GM20431 (cell line): ENCODE results near the gene ATP2B2.

Experiments used
- in situ Hi-C: fragments of 300-500 bp; cut with MseI, MboI; formaldehyde crosslinking; loops from one replicate; pipeline ENCODE4 v1.15.0; 2020; ENCODE audit warnings: low sequenced_read_pairs; ENCODE audit not compliant: unreplicated experiment

Gene ATP2B2

GRCh38 chr3:10375296-10376053, 129.9 kb downstream of the ATP2B2 start:
- in situ Hi-C loops: no loop called here

- in situ Hi-C loops: loop anchor here (25.0 kb wide), 1 partner anchor 363 kb away; no protein-coding TSS in a partner anchor
Measured at GRCh38 chr3:10374311-10374710, 131.1 kb downstream of the ATP2B2 start.

- in situ Hi-C loops: loop anchor here (25.0 kb wide), 1 partner anchor 364 kb away; no protein-coding TSS in a partner anchor
Measured at GRCh38 chr3:10373686-10374261, 131.6 kb downstream of the ATP2B2 start.

GRCh38 chr3:10371789-10372188, 133.6 kb downstream of the ATP2B2 start:
- in situ Hi-C loops: loop anchor here (25.0 kb wide), 1 partner anchor 366 kb away; no protein-coding TSS in a partner anchor

GRCh38 chr3:10371167-10371566, 134.2 kb downstream of the ATP2B2 start:
- in situ Hi-C loops: loop anchor here (25.0 kb wide), 1 partner anchor 366 kb away; no protein-coding TSS in a partner anchor

GRCh38 chr3:10370429-10370828, 135.0 kb downstream of the ATP2B2 start:
- in situ Hi-C loops: loop anchor here (25.0 kb wide), 1 partner anchor 367 kb away; no protein-coding TSS in a partner anchor

GRCh38 chr3:10368512-10368911, 136.9 kb downstream of the ATP2B2 start:
- in situ Hi-C loops: loop anchor here (25.0 kb wide), 1 partner anchor 369 kb away; no protein-coding TSS in a partner anchor

- in situ Hi-C loops: loop anchor here (25.0 kb wide), 1 partner anchor 370 kb away; no protein-coding TSS in a partner anchor
Measured at GRCh38 chr3:10367506-10367905, 137.9 kb downstream of the ATP2B2 start.

- in situ Hi-C loops: loop anchor here (25.0 kb wide), 1 partner anchor 371 kb away; no protein-coding TSS in a partner anchor
Measured at GRCh38 chr3:10366651-10367101, 138.7 kb downstream of the ATP2B2 start.

- in situ Hi-C loops: loop anchor here (25.0 kb wide), 1 partner anchor 372 kb away; no protein-coding TSS in a partner anchor
Measured at GRCh38 chr3:10365791-10366190, 139.6 kb downstream of the ATP2B2 start.

- in situ Hi-C loops: loop anchor here (25.0 kb wide), 1 partner anchor 372 kb away; no protein-coding TSS in a partner anchor
Measured at GRCh38 chr3:10365316-10365715, 140.1 kb downstream of the ATP2B2 start.

GRCh38 chr3:10364806-10365205, 140.6 kb downstream of the ATP2B2 start:
- in situ Hi-C loops: loop anchor here (25.0 kb wide), 1 partner anchor 372 kb away; no protein-coding TSS in a partner anchor

- in situ Hi-C loops: loop anchor here (25.0 kb wide), 1 partner anchor 373 kb away; no protein-coding TSS in a partner anchor
Measured at GRCh38 chr3:10363935-10364334, 141.5 kb downstream of the ATP2B2 start.

- in situ Hi-C loops: loop anchor here (25.0 kb wide), 1 partner anchor 376 kb away; no protein-coding TSS in a partner anchor
Measured at GRCh38 chr3:10361375-10361774, 144.0 kb downstream of the ATP2B2 start.

- in situ Hi-C loops: loop anchor here (25.0 kb wide), 1 partner anchor 377 kb away; no protein-coding TSS in a partner anchor
Measured at GRCh38 chr3:10360478-10360877, 144.9 kb downstream of the ATP2B2 start.

- in situ Hi-C loops: loop anchor here (25.0 kb wide), 1 partner anchor 378 kb away; no protein-coding TSS in a partner anchor
Measured at GRCh38 chr3:10359761-10360161, 145.6 kb downstream of the ATP2B2 start.

- in situ Hi-C loops: loop anchor here (25.0 kb wide), 1 partner anchor 379 kb away; no protein-coding TSS in a partner anchor
Measured at GRCh38 chr3:10358309-10358980, 146.9 kb downstream of the ATP2B2 start.

- in situ Hi-C loops: loop anchor here (25.0 kb wide), 1 partner anchor 380 kb away; no protein-coding TSS in a partner anchor
Measured at GRCh38 chr3:10357592-10358308, 147.6 kb downstream of the ATP2B2 start.

- in situ Hi-C loops: loop anchor here (25.0 kb wide), 1 partner anchor 380 kb away; no protein-coding TSS in a partner anchor
Measured at GRCh38 chr3:10357095-10357494, 148.3 kb downstream of the ATP2B2 start.
